Brain microvascular endothelial cell (primary cell): ENCODE results near the gene SRGAP3.

ENCODE experiments used
- DNase-seq: peaks from one replicate; pipeline ENCODE4 v3.0.0-alpha.2; 2020
- H3K27ac ChIP-seq: fragments of 250-450 bp; sonication (Bioruptor Pico); 2 replicates; pipeline ENCODE4 v1.5.1; 2020; ENCODE audit warnings: mild to moderate bottlenecking, moderate library complexity
- H3K27me3 ChIP-seq: fragments of 250-450 bp; sonication (Bioruptor Pico); replicated peaks from 2 replicates; pipeline ENCODE4 v1.5.1; 2020; ENCODE audit warnings: mild to moderate bottlenecking
- H3K36me3 ChIP-seq: fragments of 250-450 bp; sonication (Bioruptor Pico); replicated peaks from 2 replicates; pipeline ENCODE4 v1.5.1; 2020; ENCODE audit warnings: mild to moderate bottlenecking
- H3K4me3 ChIP-seq: 2 replicates; pipeline ENCODE4 v1.5.1; 2011; ENCODE audit warnings: low read depth, mild to moderate bottlenecking, control low read depth, low read length, moderate library complexity
- CTCF ChIP-seq: IDR thresholded peaks from 2 replicates; pipeline ENCODE4 v1.5.1; 2011; ENCODE audit warnings: low read depth, mild to moderate bottlenecking, moderate library complexity, low read length, control low read depth, inconsistent platforms; ENCODE audit errors: missing control alignments
- in situ Hi-C: cut with HindIII; loops from 2 replicates; pipeline ENCODE4 v1.10.0; 2017; ENCODE audit warnings: low sequenced_read_pairs, low pct_ligation_motif_present

Gene SRGAP3

GRCh38 chr3:9035473-9035872 lies 214.0 kb downstream of the SRGAP3 start:
- Histone ChIP-seq H3K36me3 (no peaks in the 10 kb centered on the region), H3K4me3 (no peak overlapping the region), H3K27ac (no peak overlapping the region), H3K27me3 (no peaks in the 10 kb centered on the region)
- in situ Hi-C loops: no loop called here
- no peak for DNase-seq
- no peak for TF ChIP-seq CTCF

GRCh38 chr3:9033867-9034266 lies 215.6 kb downstream of the SRGAP3 start:
- DNase-seq: no peak
- H3K27me3 ChIP-seq: no peaks in the 10 kb centered on the region
- no peak for TF ChIP-seq CTCF
- H3K4me3 ChIP-seq: no peak overlapping the region
- no peak overlapping the region for H3K27ac ChIP-seq
- in situ Hi-C loops: no loop called here
- no peaks in the 10 kb centered on the region for H3K36me3 ChIP-seq

GRCh38 chr3:9032231-9032777 lies 217.1 kb downstream of the SRGAP3 start:
- TF ChIP-seq CTCF: no peak

GRCh38 chr3:9030034-9030433 lies 219.4 kb downstream of the SRGAP3 start:
- H3K27ac ChIP-seq: no peak overlapping the region
- no peaks in the 10 kb centered on the region for H3K36me3 ChIP-seq
- H3K4me3 ChIP-seq: no peak overlapping the region
- no peak for DNase-seq
- H3K27me3 ChIP-seq: no peaks in the 10 kb centered on the region
- in situ Hi-C loops: no loop called here
- TF ChIP-seq CTCF: no peak

More at GRCh38 chr3:9032231-9032777, 217.1 kb downstream of the SRGAP3 start:
- H3K36me3 ChIP-seq: no peaks in the 10 kb centered on the region
- in situ Hi-C loops: no loop called here
- H3K27ac ChIP-seq: no peak overlapping the region
- H3K27me3 ChIP-seq: no peaks in the 10 kb centered on the region
- H3K4me3 ChIP-seq: no peak overlapping the region
- no peak for DNase-seq

- in situ Hi-C loops: no loop called here
- Histone ChIP-seq H3K27ac (no peak overlapping the region), H3K27me3 (no peaks in the 10 kb centered on the region), H3K36me3 (no peaks in the 10 kb centered on the region), H3K4me3 (no peak overlapping the region)
- peak; percentile 11 for DNase-seq
- no peak for TF ChIP-seq CTCF
These were observed 221.3 kb downstream of the SRGAP3 start for GRCh38 chr3:9028134-9028533.
